AG04450 (cell line): ENCODE data around the gene OMD. TPM values are rescaled to one million over a fixed set of nuclear protein-coding genes. Genes with fewer than 3 reads are reported as not detected.
A peak's percentile ranks its signal among the peaks of the same experiment; 100 is the strongest.

Source experiments
- CTCF ChIA-PET: fragments of 300-600, 350-600 bp; formaldehyde crosslinking; extraction: SDS; loops from one replicate; lab custom pipeline; 2022; ENCODE audit warnings: antibody characterized with exemption, inconsistent platforms; lab: Charles Lee
- POLR2A ChIA-PET: fragments of 350-600 bp; formaldehyde crosslinking; extraction: SDS; loops from one replicate; lab custom pipeline; 2021; ENCODE audit warnings: antibody characterized with exemption, inconsistent platforms; lab: Yijun Ruan, JAX
- DNase-seq: peaks from one replicate; pipeline ENCODE4 v3.0.0-alpha.2; 2011; ENCODE audit warnings: low read depth, low spot score
- H3K27ac ChIP-seq: one replicate; pipeline ENCODE4 v1.5.1; 2012; ENCODE audit warnings: low read depth, low read length, control low read depth
- H3K27me3 ChIP-seq: one replicate; pipeline ENCODE4 v1.6.0; 2012; ENCODE audit warnings: low read length; ENCODE audit not compliant: control insufficient read depth, insufficient read depth
- H3K4me3 ChIP-seq: 2 replicates; pipeline ENCODE4 v1.5.1; 2011; ENCODE audit warnings: mild to moderate bottlenecking, low read depth, low read length, control low read depth
- H3K9me3 ChIP-seq: 2 replicates; pipeline ENCODE4 v1.5.1; 2012; ENCODE audit warnings: low read length; ENCODE audit not compliant: control insufficient read depth, insufficient read depth
- polyA minus RNA-seq: library from RNA; depleted of rRNA, polyadenylated mRNA; stranded (reverse); fragments of >200 nt; gene quantifications from 2 replicates; pipeline ENCODE4 v1.2.3, GENCODE V29; 2011; rRNA and poly(A)+ RNA removed
- polyA plus RNA-seq: library from polyadenylated mRNA; depleted of rRNA; stranded (reverse); fragments of >200 nt; gene quantifications from 2 replicates; pipeline ENCODE4 v1.2.3, GENCODE V29; 2011; rRNA removed
- TF ChIP-seq, protein P1 (sequence below): IDR thresholded peaks from 2 replicates; pipeline ENCODE4 v1.5.1; 2011; ENCODE audit warnings: low read depth, low read length, control low read depth, inconsistent platforms

OMD gene, protein sequence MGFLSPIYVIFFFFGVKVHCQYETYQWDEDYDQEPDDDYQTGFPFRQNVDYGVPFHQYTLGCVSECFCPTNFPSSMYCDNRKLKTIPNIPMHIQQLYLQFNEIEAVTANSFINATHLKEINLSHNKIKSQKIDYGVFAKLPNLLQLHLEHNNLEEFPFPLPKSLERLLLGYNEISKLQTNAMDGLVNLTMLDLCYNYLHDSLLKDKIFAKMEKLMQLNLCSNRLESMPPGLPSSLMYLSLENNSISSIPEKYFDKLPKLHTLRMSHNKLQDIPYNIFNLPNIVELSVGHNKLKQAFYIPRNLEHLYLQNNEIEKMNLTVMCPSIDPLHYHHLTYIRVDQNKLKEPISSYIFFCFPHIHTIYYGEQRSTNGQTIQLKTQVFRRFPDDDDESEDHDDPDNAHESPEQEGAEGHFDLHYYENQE
- not detected in 2 replicates for polyA plus RNA-seq
- polyA minus RNA-seq: not detected in 2 replicates

GRCh38 chr9:92424340-92424739 lies at the start of gene OMD:
Gene OMD, minus strand, starts transcription at chr9:92424471. Its CDS starts 6,913 bp downstream, at chr9:92417558.
- Histone ChIP-seq H3K27ac (no peak within 1 kb of the TSS), H3K4me3 (no peak within 1 kb of the TSS), H3K27me3 (no peaks in the 10 kb centered on the region), H3K9me3 (no peaks in the 10 kb centered on the region)
- DNase-seq: no peak
- ChIA-PET POLR2A (no interaction called here), CTCF (interaction anchor here (1.2 kb wide), 1 partner anchor 96 kb away, joined by 3 read pairs; no protein-coding TSS in a partner anchor)
- TF ChIP-seq, protein P1, sequence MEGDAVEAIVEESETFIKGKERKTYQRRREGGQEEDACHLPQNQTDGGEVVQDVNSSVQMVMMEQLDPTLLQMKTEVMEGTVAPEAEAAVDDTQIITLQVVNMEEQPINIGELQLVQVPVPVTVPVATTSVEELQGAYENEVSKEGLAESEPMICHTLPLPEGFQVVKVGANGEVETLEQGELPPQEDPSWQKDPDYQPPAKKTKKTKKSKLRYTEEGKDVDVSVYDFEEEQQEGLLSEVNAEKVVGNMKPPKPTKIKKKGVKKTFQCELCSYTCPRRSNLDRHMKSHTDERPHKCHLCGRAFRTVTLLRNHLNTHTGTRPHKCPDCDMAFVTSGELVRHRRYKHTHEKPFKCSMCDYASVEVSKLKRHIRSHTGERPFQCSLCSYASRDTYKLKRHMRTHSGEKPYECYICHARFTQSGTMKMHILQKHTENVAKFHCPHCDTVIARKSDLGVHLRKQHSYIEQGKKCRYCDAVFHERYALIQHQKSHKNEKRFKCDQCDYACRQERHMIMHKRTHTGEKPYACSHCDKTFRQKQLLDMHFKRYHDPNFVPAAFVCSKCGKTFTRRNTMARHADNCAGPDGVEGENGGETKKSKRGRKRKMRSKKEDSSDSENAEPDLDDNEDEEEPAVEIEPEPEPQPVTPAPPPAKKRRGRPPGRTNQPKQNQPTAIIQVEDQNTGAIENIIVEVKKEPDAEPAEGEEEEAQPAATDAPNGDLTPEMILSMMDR: no peak

DNA sequence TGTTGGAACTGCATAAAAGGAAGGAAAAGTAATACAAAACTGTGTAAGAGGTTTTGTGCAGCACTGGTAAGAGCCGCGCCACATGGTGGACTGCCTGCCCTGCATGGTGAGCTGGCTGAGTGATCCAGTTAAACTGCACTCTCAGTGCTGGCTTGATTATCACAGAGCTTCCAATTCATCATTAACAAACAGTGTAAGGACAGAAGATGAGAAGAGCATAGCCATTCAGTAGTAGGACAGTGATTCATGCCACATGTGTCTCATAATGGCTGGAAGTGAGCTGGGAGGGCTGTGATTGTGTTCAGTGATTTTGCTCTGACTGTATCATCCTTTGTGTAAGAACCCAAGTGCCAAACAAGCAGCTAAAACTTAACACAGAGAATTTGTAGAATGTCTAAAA lies 43.9 kb upstream of the OMD start:
- ChIA-PET CTCF (interaction anchor here (0.6 to 1.2 kb wide), 2 partner anchors 12 to 184 kb away, joined by 3 to 6 read pairs; no protein-coding TSS in a partner anchor), POLR2A (no interaction called here)
- DNase-seq: no peak
- Histone ChIP-seq H3K4me3 (no peak overlapping the region), H3K9me3 (no peaks in the 10 kb centered on the region), H3K27ac (no peak overlapping the region), H3K27me3 (no peaks in the 10 kb centered on the region)
- TF ChIP-seq, protein P1: no peak

DNA sequence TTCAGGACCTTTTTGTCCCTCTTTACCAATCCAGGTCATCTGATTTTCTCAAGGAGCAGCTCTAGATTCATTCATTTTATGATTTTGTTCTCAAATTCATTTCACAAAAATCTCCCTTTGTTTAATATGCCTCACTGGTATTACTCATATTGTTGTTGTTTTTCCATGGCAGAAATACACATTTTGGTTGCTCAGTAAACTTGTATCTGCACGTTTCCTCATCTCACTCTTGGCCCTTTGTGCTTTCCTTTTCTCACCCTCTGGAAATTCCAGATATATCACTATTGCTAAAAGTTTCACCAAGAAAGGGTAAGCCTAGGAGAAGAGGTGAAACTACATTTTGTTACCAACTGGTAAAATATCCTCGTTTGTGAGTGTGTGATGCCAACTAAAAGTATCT lies 43.2 kb upstream of the OMD start:
- H3K9me3 ChIP-seq: no peaks in the 10 kb centered on the region
- CTCF ChIA-PET: interaction anchor here (0.6 to 1.2 kb wide), 2 partner anchors 12 to 137 kb away, joined by 3 read pairs; no protein-coding TSS in a partner anchor
- TF ChIP-seq, protein P1: no peak
- H3K27ac ChIP-seq: no peak overlapping the region
- POLR2A ChIA-PET: no interaction called here
- H3K27me3 ChIP-seq: no peaks in the 10 kb centered on the region
- DNase-seq: no peak
- H3K4me3 ChIP-seq: no peak overlapping the region

GRCh38 chr9:92467041-92467440 lies 42.8 kb upstream of the OMD start:
- Histone ChIP-seq H3K27me3 (no peaks in the 10 kb centered on the region), H3K9me3 (no peaks in the 10 kb centered on the region), H3K4me3 (no peak overlapping the region), H3K27ac (no peak overlapping the region)
- TF ChIP-seq, protein P1: no peak
- CTCF ChIA-PET: interaction anchor here (0.6 kb wide), 1 partner anchor 137 kb away, joined by 3 read pairs; no protein-coding TSS in a partner anchor
- no peak for DNase-seq
- POLR2A ChIA-PET: no interaction called here

GRCh38 chr9:92463984-92464383 lies 39.7 kb upstream of the OMD start:
- Histone ChIP-seq H3K9me3 (no peaks in the 10 kb centered on the region), H3K4me3 (no peak overlapping the region), H3K27ac (peak overlapping the region; percentile 89), H3K27me3 (no peaks in the 10 kb centered on the region)
- ChIA-PET CTCF (no interaction called here), POLR2A (interaction anchor here (0.6 to 1.1 kb wide), 3 partner anchors 42 to 214 kb away, joined by 3 to 4 read pairs (median 3); partner anchors contain the start of genes CENPP and NOL8)
- DNase-seq: peak; percentile 82
- TF ChIP-seq, protein P1: no peak
